Panc1 (cell line): ENCODE results near the gene SLC52A1. TPM values are rescaled to one million over a fixed set of nuclear protein-coding genes. Genes with fewer than 3 reads are reported as not detected.

Experiments used
- ATAC-seq: fragments of 200-7000 bp; cut with Tn5 transposase; 2 replicates; pipeline ENCODE4 v1.9.1; 2020; ENCODE audit warnings: mild to moderate bottlenecking, moderate library complexity
- BruUV-seq: library from RNA; stranded (reverse); fragments of 400-500 nt; replicated peaks from 2 replicates; lab custom pipeline; 2021; lab: Mats Ljungman, UMichigan
- CTCF ChIA-PET: fragments of 300-600 bp; sonication (Branson Sonifier 250); formaldehyde crosslinking; loops from one replicate; lab custom pipeline; 2022; ENCODE audit warnings: antibody characterized with exemption; lab: Charles Lee
- POLR2A ChIA-PET: fragments of 300-600 bp; sonication (Branson Sonifier 250); formaldehyde crosslinking; loops from one replicate; lab custom pipeline; 2022; ENCODE audit warnings: antibody characterized with exemption; lab: Charles Lee
- DNase-seq: peaks from one replicate; pipeline ENCODE4 v3.0.0-alpha.2; 2010; ENCODE audit warnings: low read depth, low spot score
- H3K27ac ChIP-seq: 2 replicates; pipeline ENCODE4 v1.5.1; 2011; ENCODE audit warnings: mild to moderate bottlenecking, low read length, inconsistent platforms
- H3K27me3 ChIP-seq: fragments of 200-500 bp; sonication (Bioruptor generic); 2 replicates; pipeline ENCODE4 v1.6.0; 2014; ENCODE audit warnings: low read length, inconsistent platforms; ENCODE audit not compliant: control insufficient read depth, insufficient read depth
- H3K36me3 ChIP-seq: fragments of 200-500 bp; sonication (Bioruptor generic); 2 replicates; pipeline ENCODE4 v1.5.1; 2014; ENCODE audit warnings: inconsistent platforms, mild to moderate bottlenecking, low read length, moderate library complexity; ENCODE audit not compliant: control insufficient read depth, insufficient read depth
- H3K4me1 ChIP-seq: 2 replicates; pipeline ENCODE4 v1.5.1; 2011; ENCODE audit warnings: inconsistent platforms, mild to moderate bottlenecking, low read length, moderate library complexity; ENCODE audit not compliant: control insufficient read depth, insufficient read depth
- H3K4me3 ChIP-seq, 2 experiments: 2 replicates each; pipeline ENCODE4 v1.5.1; 2011 to 2012; ENCODE audit warnings: low read depth in 2 of 2, low read length in 2 of 2, mild to moderate bottlenecking in 2 of 2, inconsistent platforms in 1 of 2, moderate library complexity in 1 of 2
- H3K9me3 ChIP-seq: fragments of 200-500 bp; sonication (Bioruptor generic); 2 replicates; pipeline ENCODE4 v1.5.1; 2014; ENCODE audit warnings: low read depth, mild to moderate bottlenecking, inconsistent platforms, low read length, moderate library complexity; ENCODE audit not compliant: control insufficient read depth, insufficient read depth
- POLR2AphosphoS5 ChIP-seq: IDR thresholded peaks from 2 replicates; pipeline ENCODE4 v1.6.1; 2012; ENCODE audit warnings: mild to moderate bottlenecking, low read depth, low read length, moderate library complexity
- SIN3A ChIP-seq: IDR thresholded peaks from 2 replicates; pipeline ENCODE4 v1.6.1; 2012; ENCODE audit warnings: low read depth, mild to moderate bottlenecking, low read length, moderate library complexity, borderline replicate concordance; ENCODE audit not compliant: insufficient read depth
- TCF7L2 ChIP-seq: IDR thresholded peaks from 2 replicates; pipeline ENCODE4 v1.6.1; 2011; ENCODE audit warnings: mild to moderate bottlenecking, low read depth, low read length, inconsistent platforms
- in situ Hi-C: cut with HindIII; loops from 2 replicates; pipeline ENCODE4 v1.10.0; 2016; ENCODE audit warnings: low sequenced_read_pairs, low pct_unique_long_range_greater_than_20kb
- intact Hi-C: fragments of 100-400 bp; cut with micrococcal nuclease; formaldehyde crosslinking; loops from one replicate; pipeline ENCODE4 v1.10.0; 2022; ENCODE audit not compliant: unreplicated experiment
- total RNA-seq: library from RNA; stranded (reverse); gene quantifications from one replicate; pipeline ENCODE4 v1.2.1, GENCODE V29; 2021; ENCODE audit not compliant: unreplicated experiment
- TF ChIP-seq, protein P1 (sequence below), 2 experiments: IDR thresholded peaks; 2 replicates each; pipeline ENCODE4 v1.6.1; 2011 to 2012; ENCODE audit warnings: low read depth in 2 of 2, control low read depth in 1 of 2, low read length in 1 of 2, mild to moderate bottlenecking in 1 of 2, moderate library complexity in 1 of 2; ENCODE audit not compliant: insufficient read depth in 1 of 2
- TF ChIP-seq, protein P2 (sequence below): fragments of 450-650 bp; IDR thresholded peaks from 2 replicates; pipeline ENCODE4 v1.5.1; 2017; ENCODE audit warnings: mild to moderate bottlenecking

The SLC52A1 gene
- total RNA-seq, 1 experiment from 2014 or later = 0.54 TPM

DNA sequence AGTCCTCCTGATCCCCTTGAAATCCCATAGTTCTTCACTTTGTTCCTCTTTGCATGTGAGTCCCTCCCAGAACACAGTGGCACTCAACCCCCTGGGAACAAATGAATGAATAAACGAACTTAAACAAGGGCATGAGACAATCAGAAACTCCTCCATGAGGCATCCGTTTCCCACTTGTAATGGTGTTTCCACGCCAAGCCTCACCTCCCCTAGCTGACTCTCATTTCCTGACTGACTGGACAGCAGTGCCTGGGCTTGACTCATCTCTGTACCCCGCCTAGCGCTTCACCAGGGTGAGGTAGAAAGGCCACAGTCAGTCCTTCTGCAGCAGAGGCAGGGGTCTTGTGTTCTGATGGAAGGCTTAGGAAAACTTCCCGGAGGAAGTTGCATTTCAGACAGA is 23.3 kb downstream of the SLC52A1 start:
- ChIA-PET CTCF (no interaction called here), POLR2A (no interaction called here)
- H3K36me3 ChIP-seq = peaks cover 2% of the 10 kb centered on the region
- ATAC-seq = no peak
- intact Hi-C loops (no loop called here), in situ Hi-C loops (no loop called here)
- H3K27me3 ChIP-seq = no peaks in the 10 kb centered on the region
- BruUV-seq = no TSS peak
- H3K9me3 ChIP-seq = no peaks in the 10 kb centered on the region
- H3K4me1 ChIP-seq = no peaks in the 10 kb centered on the region
- no peak for DNase-seq
- no peak overlapping the region for H3K27ac ChIP-seq
- H3K4me3 ChIP-seq = no peak overlapping the region
- TF ChIP-seq, protein P1, sequence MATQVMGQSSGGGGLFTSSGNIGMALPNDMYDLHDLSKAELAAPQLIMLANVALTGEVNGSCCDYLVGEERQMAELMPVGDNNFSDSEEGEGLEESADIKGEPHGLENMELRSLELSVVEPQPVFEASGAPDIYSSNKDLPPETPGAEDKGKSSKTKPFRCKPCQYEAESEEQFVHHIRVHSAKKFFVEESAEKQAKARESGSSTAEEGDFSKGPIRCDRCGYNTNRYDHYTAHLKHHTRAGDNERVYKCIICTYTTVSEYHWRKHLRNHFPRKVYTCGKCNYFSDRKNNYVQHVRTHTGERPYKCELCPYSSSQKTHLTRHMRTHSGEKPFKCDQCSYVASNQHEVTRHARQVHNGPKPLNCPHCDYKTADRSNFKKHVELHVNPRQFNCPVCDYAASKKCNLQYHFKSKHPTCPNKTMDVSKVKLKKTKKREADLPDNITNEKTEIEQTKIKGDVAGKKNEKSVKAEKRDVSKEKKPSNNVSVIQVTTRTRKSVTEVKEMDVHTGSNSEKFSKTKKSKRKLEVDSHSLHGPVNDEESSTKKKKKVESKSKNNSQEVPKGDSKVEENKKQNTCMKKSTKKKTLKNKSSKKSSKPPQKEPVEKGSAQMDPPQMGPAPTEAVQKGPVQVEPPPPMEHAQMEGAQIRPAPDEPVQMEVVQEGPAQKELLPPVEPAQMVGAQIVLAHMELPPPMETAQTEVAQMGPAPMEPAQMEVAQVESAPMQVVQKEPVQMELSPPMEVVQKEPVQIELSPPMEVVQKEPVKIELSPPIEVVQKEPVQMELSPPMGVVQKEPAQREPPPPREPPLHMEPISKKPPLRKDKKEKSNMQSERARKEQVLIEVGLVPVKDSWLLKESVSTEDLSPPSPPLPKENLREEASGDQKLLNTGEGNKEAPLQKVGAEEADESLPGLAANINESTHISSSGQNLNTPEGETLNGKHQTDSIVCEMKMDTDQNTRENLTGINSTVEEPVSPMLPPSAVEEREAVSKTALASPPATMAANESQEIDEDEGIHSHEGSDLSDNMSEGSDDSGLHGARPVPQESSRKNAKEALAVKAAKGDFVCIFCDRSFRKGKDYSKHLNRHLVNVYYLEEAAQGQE (IDR thresholded peaks at IDR 0.05; ENCODE audit: insufficient read depth in 1 of 2, low read depth in 2 of 2, low read length in 1 of 2) = no peak
- TF ChIP-seq TCF7L2 = no peak
- TF ChIP-seq POLR2AphosphoS5 = no peak
- no peak for TF ChIP-seq SIN3A
- TF ChIP-seq, protein P2, sequence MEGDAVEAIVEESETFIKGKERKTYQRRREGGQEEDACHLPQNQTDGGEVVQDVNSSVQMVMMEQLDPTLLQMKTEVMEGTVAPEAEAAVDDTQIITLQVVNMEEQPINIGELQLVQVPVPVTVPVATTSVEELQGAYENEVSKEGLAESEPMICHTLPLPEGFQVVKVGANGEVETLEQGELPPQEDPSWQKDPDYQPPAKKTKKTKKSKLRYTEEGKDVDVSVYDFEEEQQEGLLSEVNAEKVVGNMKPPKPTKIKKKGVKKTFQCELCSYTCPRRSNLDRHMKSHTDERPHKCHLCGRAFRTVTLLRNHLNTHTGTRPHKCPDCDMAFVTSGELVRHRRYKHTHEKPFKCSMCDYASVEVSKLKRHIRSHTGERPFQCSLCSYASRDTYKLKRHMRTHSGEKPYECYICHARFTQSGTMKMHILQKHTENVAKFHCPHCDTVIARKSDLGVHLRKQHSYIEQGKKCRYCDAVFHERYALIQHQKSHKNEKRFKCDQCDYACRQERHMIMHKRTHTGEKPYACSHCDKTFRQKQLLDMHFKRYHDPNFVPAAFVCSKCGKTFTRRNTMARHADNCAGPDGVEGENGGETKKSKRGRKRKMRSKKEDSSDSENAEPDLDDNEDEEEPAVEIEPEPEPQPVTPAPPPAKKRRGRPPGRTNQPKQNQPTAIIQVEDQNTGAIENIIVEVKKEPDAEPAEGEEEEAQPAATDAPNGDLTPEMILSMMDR = no peak

DNA sequence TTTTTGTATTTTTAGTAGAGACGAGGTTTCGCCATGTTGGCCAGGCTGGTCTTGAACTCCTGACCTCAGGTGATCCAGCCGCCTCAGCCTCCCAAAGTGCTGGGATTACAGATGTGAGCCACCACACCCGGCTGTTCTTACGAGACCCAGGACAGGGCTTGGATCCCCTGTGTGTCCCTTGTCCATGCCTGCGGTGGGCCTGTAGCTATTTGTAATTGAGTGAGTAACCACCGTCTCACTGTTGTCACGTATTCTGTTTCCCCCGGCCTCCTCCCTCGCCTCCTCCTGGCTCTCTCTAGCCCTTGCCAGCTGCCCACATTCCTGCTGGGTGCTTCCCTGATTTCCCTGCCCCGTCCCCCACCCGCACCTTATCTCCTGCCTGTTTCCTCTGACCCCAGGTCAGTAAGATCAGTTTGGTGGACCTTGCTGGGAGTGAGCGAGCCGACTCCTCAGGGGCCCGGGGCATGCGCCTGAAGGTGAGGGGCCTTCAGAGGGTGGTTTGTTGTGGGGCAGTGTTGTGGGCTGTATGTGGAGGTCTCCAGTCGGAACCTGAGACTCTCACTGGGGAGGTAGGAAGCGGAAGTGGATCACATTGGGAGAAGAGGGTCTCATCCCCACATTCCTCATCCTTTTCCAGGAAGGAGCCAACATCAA is 31.9 kb downstream of the SLC52A1 start:
- H3K27me3 ChIP-seq = no peaks in the 10 kb centered on the region
- in situ Hi-C loops (no loop called here), intact Hi-C loops (no loop called here)
- peaks cover 10% of the 10 kb centered on the region for H3K36me3 ChIP-seq
- CTCF ChIA-PET = no interaction called here
- H3K9me3 ChIP-seq = no peaks in the 10 kb centered on the region
- TF ChIP-seq SIN3A (no peak), TCF7L2 (no peak), POLR2AphosphoS5 (no peak)
- TF ChIP-seq, protein P2 = no peak
- TF ChIP-seq, protein P1 (IDR thresholded peaks at IDR 0.05; ENCODE audit: insufficient read depth in 1 of 2, low read depth in 2 of 2, low read length in 1 of 2) = no peak
- no peaks in the 10 kb centered on the region for H3K4me1 ChIP-seq
- H3K4me3 ChIP-seq = no peak overlapping the region
- POLR2A ChIA-PET = no interaction called here
- ATAC-seq (no peak), DNase-seq (no peak)
- H3K27ac ChIP-seq = no peak overlapping the region
- BruUV-seq = no TSS peak
